Measurements from ENCODE around the gene CA10.

Gene CA10

DNA sequence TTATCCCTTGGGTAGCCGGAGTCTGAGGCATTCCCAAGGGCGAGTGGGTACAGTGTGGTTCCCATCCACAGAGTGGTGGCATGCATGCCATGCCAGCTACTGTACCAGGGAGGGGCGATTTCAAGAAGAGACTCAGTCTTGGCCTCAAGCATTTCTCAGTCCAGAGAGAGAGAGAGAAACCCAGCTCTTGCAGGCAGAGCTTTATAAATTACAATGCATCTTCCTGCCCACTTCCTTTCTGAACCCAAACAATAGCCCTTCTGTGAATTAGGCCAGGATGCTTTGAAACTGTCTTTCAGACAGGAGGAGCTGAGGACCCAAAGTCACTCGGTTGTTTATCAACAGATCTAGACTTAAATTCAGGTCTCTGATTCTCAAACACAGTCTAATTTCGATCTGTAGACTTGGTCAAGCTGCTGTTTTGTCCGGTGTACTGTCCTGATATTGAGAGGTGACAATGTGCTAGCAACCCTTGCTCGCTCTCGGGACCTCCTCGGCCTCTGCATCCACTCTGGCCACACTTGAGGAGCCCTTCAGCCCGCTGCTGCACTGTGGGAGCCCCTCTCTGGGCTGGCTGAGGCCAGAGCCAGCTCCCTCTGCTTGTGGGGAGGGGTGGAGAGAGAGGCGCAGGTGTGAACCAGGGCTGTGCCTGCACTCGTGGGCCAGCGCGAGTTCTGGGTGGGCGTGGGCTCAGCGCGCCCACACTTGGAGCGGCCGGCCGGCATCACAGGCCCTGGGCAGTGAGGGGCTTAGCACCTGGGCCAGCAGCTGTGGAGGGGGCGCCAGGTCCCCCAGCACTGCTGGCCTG is 490.2 kb downstream of the CA10 start:
- no peak for DNase-seq

DNA sequence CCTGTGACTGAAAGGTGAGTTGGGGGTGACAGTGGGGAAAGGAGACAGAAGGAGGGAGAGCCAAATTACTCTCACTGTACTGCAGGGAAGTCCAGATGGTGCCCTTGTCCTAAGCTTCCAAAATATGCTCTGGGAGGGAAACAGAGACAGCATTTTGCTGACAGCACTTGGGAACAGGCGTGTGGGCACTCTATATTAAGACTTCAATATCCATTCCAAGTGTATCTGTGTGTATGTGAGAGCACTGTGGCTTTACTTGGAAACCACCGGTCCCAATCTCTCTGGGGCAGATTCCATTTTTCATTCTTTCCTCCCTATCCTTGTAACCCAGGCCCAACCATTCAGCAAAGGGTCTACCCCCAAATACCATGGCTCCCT is 490.8 kb downstream of the CA10 start:
- no peak for DNase-seq

DNA sequence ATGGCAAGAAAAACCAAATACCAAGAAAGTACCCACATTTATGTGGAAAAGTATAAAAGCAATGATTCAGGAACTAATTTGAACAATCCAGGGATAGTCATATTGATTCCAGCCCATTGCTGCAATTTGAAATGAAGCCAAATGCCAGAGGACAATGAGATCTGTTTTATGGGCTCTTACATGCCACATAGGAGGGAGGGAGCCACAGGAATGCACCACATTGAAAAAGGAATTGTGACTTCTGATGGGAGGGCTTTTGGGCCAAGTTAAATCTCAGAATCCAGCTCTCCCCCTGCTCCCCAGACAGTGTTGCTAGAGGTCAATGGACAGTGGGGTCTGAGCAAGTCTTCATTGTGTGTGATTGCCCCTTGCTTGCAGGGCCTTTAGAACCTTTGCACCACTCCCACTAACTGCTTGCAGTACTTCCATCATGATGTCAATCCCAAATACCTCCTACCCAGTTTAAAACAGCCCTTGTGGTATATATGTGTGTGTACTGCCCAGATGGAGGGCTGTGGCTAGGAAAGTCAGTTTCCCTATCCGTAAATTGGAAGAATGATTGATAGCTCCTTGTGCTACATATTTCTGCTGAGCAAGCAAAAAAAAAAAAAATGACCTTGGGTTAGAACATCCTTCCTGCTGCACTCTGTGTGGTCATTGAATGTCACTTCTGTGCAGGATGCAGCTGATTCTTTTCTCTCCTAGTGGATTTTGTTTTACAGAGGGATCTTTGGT is 491.4 kb downstream of the CA10 start:
- DNase-seq, result no peak

DNA sequence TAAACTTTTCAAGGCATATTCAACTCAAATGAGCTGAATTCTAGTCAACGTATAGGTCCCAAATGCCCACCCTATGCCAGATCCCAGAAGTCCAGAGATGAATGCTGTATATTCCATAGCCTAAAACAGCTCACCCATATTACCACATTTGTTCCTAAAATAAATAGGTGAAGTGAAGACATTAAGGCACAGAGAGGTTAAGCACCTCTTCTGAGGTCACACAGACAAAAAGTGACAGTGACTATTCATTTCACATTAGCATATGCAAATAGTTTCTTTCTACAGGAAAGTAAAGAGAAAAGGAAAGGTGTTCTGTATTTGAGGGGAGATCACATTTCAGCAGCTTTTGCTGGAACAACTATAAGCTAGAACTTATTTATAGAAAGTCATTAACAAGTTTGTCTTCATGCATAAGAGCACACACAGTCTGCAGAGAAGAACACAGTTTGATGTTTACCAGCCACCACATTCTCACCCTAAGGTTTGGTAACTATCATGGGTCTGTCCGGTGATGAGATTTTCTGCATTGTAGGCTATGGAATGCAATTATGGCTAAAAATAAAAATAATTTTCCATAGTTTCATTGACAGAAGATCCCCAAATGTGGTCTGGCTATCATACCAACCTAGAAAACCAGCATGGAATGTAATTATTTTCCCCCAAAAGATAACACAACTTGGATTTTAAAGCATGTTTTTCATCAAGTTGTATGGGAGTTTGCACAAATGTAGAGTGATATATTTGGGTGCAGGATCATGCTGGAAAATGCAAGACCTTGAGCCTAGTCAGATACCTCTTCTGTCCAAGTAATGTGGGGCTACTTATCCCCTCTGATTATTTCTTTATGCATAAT is 496.1 kb downstream of the CA10 start:
- DNase-seq, result no peak

DNA sequence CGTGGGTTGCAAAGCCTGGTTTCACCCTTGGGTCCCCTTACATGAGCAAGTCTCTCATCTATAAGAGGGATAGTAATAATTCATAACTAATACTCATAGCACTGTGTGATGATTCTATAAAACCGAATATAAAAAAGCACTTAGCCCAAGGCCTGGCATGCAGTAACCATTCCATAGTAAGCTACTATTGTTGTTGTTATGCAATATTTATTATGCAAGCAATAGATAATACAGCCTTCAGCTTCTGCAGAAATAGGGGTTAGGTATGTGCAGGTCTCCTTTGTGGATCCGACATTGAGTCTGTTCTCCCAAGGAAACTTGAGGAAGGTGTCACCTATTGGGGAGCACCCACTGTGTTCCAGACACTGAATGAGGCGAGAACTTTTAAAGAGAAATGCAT is 497.1 kb downstream of the CA10 start:
- DNase-seq, result no peak

DNA sequence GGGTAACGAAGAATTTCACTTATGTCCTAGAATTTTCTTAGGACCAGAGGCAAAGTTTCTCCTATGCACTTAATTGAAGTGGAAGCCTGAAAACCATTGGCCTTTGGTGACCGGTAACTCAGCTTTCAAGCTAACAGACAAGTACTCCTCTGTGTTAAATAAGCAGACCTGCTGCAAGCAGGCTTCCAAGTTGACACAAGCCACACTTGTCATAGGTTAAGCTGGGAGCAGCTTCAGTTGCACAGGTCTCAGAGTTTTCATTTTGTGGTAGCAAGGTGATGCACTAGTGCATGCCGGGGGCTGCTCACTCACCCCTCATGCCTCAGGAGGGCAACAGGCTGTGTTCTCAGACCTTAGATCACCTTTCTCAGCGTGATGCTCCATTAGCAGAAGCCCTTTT is 498.2 kb downstream of the CA10 start:
- DNase-seq, result no peak

DNA sequence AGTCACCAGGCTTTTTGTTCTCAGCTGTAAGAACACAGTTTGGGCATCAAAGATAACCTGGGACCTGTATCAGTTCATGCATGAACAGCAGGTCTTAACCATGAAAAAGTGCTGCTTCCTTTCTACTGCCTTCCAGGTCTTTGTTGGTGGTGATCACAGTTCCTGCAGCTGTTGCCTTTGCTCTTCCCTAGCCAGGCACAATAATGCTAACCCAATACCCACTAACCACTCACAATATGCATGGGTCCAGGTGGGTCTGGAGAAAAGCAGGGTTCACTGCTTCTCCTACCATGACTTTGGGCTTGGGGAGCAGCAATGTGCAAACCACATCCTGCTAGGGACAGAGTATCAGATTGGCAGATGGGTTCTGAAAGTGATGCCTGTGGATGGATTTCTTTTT is 501.3 kb downstream of the CA10 start:
- DNase-seq, result no peak

DNA sequence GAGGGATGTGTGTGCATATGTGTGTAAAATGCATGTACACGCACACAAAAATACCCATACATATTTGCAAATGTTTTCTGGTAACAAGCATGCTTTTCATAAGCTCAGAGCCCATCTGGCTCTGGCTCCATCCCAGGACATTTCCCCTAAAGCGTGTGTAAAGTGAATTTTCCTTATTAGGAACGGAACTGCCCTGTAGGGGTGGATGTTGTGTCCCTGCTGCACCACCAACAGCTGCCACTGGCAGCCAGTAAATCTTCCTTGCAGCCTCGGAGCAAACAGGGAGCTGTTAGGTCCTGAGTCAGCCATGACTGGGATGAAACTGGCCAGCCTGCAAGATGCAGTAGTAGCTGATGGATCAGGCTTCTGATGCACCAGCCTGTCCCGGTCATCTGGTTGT is 504.6 kb downstream of the CA10 start:
- DNase-seq, result no peak

DNA sequence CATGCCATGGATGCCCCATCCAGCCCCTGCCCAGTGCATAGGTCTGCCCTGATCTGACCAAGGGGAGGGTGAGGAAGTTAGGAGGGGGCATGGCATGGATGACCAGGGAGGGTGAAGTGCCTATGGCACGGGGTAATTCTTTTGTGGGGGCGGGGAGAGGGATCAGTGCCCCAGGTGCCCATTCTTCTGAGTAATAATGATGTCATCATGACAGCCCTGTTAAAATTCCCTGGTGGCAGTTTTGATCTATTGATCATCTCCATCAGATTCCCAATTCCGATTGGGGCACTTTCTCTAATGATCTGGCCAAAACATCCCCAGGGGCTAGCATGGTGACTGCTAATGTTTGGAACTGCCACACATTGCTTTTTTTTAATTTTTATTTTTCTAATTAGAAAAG is 506.0 kb downstream of the CA10 start:
- DNase-seq, result no peak

DNA sequence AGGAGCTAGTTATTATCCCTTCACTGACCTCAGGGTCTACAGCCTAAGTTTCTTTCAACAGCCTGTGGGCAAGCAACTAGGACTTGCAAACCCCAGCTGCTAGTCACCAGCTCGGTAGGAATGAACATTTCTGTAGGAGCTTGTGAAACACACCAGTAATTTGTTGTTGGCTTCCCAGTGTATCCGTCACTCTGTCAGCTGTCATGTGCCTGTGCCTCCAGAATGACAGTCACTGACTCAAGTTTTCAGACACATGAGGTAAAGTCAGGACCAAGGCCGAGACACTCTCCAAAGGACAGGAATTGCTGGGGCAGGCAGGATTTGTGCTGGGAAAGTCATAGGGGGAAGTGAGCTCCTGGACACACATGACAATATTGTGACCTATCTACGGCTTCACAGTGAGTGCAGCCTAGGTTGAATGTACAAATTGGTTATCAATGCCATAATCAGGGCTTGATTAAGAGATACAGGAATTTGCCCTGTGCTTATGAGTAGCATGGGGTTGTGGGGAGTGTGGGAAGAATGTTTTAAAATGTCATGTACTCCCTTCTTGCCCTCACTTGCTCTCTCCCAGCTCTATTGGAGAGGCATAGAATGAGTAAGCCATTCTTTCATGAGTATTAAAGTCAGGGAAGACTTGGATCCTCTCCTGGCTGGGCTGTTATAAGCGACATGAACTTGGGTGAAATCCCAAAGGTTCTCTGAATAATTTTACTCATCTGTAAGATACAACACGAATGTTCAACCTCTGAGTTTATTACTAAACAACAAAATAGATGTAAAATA is 506.8 kb downstream of the CA10 start:
- DNase-seq, result no peak

DNA sequence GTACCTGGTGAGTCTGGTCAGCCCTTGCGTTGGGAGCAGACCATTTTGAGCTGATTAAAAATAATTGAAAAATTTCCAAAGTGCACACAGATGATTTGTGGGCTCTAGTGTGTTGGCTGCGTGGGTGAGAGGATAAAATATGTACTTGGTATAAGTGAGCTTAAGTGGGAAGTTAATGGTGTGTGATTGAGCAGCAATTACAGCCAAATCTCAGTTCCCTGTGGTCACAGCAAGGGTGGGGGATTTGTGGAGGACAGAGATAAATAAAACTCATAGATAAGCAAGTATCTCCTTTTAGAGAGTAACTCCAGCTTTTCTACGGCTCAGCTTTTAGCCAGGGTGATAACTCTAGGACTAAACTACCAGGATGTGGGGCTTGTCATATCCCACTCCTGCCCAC is 507.7 kb downstream of the CA10 start:
- DNase-seq, result no peak

DNA sequence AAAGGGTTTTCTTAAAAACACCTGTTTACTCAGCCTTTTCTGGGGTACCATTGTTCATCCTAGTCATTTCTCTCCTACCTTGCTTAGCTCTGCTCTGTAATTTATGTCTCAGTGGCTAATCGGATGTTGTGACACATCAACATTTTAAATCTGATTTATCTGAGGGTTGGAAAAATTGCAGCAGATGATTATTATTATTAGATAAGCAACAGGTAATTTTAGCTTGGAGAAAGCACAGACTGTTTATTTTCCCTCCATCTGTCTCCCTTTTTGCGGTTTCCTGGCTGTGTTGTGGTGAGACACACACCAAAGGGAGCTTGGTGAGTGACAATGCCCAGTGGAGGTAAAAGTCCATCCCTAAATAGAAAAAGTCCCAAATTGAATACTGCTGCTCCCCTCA is 508.3 kb downstream of the CA10 start:
- no peak for DNase-seq

DNA sequence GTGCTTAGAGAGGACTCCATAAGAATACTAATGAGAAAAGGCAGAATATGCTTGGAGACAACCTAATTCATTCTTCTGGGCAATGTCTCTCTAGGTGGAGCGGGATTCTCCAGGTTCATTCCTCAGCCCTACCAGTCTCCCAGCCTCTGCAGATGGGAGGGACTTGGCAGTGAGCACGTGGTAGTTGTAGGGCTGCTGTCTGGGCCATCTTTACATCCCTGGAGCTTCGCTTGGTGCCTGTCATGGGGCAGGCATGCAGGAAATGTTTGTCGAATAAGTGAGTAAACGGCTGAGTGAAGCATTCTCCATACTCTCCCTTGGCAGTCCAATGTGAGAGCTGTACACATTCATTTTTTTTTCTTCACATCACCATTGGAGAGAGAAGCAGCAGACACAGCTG is 510.7 kb downstream of the CA10 start:
- no peak for DNase-seq

DNA sequence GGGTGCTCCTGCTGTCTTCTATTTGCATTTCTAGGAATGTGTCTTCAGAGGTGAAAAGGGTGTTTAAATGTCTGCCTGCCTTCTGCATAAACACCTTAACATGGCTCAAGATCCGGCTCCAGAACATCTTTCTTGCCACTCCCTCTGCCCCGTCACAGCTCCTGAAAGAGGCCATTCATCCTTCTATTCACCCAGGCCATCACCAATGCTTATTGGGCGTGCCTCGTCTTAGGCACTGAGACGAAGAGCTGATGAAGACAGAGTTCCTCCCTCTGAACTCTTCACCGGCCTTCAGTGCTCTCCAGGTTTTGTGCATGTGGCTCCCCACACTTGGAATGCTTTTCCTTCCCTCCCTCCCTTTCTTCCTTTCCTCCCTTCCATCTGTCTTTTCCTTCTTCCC is 511.4 kb downstream of the CA10 start:
- no peak for DNase-seq

DNA sequence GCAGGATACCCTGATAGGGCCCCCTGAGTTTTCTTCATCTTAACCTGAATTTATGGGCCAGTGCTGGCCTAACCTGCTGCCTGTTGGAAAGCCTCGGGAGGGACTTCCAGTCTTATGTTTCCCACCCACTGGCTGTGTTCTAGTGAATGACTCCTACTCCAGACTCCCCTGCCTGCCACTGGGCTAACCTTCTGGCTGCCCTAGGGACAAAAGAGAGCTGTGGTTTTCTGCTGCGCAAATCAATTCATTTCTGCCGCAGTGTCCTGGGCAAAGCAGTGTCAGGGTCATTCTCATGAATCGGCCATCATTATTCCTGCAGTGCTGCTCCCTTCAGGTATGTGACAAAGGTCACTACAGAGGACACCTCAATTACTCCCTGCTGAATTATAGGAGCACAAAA is 512.0 kb downstream of the CA10 start:
- no peak for DNase-seq

DNA sequence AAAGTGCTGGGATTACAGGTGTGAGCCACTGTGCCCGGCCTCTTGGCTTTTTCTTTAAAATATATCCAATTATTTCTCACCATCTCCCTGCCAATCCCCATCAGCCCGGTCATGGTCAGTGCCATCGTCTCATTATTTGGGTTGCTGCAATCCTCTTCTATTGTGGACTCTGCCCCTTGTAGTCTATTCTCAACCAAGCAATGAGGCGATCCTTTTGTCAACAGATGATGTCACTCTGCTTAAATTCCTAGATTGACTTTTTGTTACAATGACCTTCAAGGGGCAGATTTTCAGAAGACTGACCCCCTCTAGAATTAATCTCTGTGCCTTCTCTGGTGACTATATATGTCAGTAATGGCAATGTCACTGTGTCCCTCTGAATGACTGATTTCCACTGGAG is 513.5 kb downstream of the CA10 start:
- no peak for DNase-seq

DNA sequence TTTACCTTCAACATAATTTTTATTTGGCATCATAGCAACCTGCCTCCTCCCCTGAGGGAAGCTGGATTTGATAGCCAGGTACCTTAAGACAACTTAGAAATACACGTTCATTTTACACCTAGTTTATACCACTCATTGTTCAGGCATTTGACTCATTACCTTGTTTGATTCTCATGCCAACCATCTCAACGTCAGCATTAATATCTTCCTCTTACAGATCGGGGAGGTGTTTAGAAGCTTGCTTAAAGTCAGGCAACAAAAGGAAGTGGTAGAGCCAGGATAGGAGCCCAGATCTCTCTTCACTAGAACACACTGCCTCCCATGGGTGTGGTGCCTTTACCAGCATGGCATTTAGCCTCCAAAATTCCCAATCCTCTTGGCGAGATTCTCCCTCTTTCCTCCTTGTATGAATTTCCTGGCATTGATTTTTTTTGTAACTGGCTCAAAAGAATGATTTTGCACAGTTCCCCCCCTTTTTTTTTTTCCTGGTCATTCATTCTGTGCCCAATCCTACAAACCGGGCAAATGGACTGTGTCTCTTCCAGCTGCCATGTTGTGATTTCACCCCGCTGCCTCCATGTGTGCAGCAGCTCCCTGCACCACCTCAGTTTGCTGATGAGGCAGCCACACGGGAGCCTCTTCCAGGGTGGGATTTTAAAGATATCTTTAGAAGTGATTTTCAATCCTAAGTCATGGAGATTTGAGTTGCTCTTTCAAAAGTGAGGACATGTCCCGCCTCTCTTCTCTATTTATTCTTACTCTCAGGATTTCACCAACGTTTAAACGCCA is 514.6 kb downstream of the CA10 start:
- DNase-seq, result no peak

DNA sequence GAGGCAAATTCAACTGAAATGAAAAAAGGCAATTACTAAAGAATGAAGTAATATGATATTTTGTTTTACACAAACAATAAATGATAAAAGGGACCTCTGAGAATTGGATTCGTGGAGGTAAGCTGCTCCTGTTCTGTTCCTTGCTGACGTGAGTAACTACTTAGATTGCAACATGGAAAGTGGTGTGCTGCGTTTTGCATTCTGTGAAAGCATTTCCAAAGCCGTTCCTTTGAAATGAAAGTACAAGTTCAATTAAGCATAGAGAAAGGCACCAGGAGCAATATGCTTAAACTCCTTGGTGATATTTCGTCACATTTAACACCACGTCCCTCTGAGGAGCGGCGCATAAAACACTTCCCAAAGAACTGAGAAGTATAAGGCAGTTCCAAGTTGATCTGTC is 516.5 kb downstream of the CA10 start:
- no peak for DNase-seq

DNA sequence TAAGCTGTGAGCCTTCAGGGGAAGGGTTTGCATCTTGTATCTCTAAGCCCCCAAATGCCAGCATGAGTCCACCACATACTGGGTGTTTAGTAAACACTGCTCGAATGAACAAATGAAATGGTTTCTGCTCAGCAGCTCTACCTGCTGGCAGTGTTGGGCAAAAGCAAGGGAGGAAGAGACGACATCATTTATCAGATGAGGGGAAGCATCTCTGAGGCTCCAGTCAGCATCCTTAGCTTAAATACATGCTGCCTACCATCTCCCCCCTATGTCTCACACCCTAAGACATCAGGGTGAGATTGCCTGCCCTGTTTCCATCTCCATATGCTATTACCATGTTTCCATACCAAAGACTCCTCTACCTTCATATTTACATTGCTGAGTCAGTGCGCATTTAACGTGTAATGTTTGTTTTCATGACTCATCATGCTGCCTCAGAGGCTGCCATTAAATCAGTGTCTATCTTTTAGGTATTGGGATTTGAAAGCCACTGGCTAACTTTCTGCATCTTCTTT is 518.3 kb downstream of the CA10 start:
- DNase-seq, result no peak

DNA sequence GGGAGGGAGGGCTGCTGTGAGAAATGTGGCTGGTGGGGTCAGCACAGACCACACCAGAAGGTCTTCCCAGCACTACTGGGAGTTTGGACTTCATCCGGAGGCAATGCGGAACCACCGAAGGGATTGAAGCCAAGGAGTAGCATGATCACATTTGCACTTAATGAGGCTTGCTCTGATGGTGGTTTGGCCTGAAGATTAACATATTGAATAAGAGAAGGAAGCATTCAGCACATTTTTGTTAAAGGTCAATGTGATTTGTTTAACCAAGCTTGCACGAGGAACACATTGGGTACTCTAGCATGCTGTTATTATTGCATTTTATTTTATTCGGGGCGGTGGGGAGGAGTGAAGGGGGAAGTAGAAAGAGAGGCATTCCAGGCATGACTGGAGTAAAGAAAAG is 519.5 kb downstream of the CA10 start:
- no peak for DNase-seq

DNA sequence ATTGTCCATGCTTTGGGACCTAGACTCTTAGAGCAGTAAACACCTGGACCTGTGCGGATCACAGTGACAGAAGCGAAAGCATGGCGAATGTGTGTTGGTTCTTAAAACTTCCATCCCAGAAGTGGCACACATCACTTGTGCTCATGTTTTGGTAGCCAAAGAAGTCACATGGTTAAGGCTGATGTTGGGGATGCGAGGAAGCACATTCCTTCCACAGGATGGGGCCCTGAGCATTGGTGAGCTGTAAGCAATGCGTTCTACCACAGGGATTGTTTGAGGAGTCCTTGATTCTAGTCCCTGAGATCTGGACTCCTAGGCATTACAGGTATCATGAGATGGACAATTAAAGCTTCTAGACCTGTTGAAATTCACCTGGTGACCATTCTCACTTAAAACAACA is 522.2 kb downstream of the CA10 start:
- DNase-seq, result no peak

DNA sequence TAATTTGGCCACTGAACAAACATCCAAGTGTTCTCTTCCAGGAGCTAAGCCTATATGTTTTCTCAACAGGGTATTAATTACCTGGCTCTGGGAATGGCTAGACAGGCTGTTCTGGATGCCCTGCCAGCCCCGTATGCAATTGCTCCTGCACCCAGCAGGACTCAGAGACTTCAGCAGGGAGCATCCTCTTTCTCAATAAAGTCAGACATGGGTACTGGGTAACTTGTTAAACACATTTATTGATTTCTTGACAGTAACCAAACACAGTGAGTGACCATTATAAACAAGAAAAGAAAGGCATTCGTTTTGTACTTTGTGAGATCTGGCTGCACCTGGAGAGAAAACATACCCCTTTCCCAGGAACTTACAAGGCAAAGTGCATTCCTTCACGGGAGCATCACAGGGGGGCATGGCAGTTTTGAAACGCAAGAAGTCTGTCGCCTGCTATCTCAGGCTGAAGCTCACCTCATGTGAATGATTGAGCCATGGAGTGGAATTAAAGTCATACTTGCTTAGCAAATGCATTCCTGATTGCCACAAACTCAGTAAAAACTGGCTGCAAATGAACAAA is 528.3 kb downstream of the CA10 start:
- no peak for DNase-seq
